Esophagus squamous epithelium (tissue), 5 donors: Measurements from ENCODE around the gene TGFB1I1. TPM values are rescaled to one million over a fixed set of nuclear protein-coding genes. Genes with fewer than 3 reads are reported as not detected.

Experiments used
- DNase-seq: peaks from one replicate; lab custom pipeline; 2025; lab: John Stamatoyannopoulos, UW
- H3K27ac ChIP-seq, 4 donors: fragments of 200-600 bp; sonication (generic); one replicate each; pipeline ENCODE4 v1.5.1; 2016 to 2019; ENCODE audit warnings: mild to moderate bottlenecking in 1 of 4
- H3K27me3 ChIP-seq, 4 donors: fragments of 200-600 bp; sonication (generic); 1 replicate in 3 of 4; 2 replicates in 1 of 4; pipeline versions ENCODE4 v1.5.1 to v1.6.0; 2017 to 2021; ENCODE audit warnings: antibody characterized with exemption in 1 of 4
- H3K36me3 ChIP-seq, 3 donors: fragments of 200-600 bp; sonication (generic); one replicate each; pipeline ENCODE4 v1.5.1; 2016 to 2019
- H3K4me1 ChIP-seq, 3 donors: fragments of 200-600 bp; sonication (generic); one replicate each; pipeline ENCODE4 v1.5.1; 2017 to 2019
- H3K4me3 ChIP-seq, 4 donors: fragments of 200-600 bp; sonication (generic); 1 replicate in 3 of 4; 2 replicates in 1 of 4; pipeline ENCODE4 v1.5.1; 2016 to 2019; ENCODE audit warnings: mild to moderate bottlenecking in 2 of 4, moderate library complexity in 1 of 4
- H3K9me3 ChIP-seq, 3 donors: fragments of 200-600 bp; sonication (generic); one replicate each; pipeline ENCODE4 v1.5.1; 2016 to 2019
- CTCF ChIP-seq, 6 experiments: fragments of 450-650 bp in 4 of 6; fragments of 200-600 bp in 2 of 6; sonication (generic) in 2 of 6; IDR thresholded peaks; one replicate each; pipeline ENCODE4 v1.5.1; 2016 to 2019; ENCODE audit warnings: antibody characterized with exemption in 6 of 6, mild to moderate bottlenecking in 4 of 6, moderate library complexity in 4 of 6
- POLR2A ChIP-seq, 4 donors: fragments of 450-650 bp; IDR thresholded peaks; one replicate each; pipeline ENCODE4 v1.6.1; 2017; ENCODE audit warnings: antibody characterized with exemption in 4 of 4, mild to moderate bottlenecking in 4 of 4, moderate library complexity in 3 of 4
- WGBS, 2 donors: methylation state at CpG; one replicate each; pipeline ENCODE4 v1.1.5; 2018; 5-methylcytosine and 5-hydroxymethylcytosine counted together
- intact Hi-C: fragments of 100-400 bp; cut with DNase I; formaldehyde crosslinking; loops from one replicate; pipeline ENCODE4 v1.15.0; 2022
- total RNA-seq, 4 donors: library from RNA; depleted of rRNA; stranded (reverse); fragments of >200 nt; gene quantifications; one replicate each; pipeline ENCODE4 v1.1.0, GENCODE V29; 2016
- donor health status: DM: yes; HTN: yes; CAD: no.

TGFB1I1 gene
- total RNA-seq, 4 donors from 2014 or later: 7.5 to 70.6 (median 11.1) TPM

GRCh38 chr16:31465788-31466370, 6.1 kb upstream of the TGFB1I1 start:
- WGBS, 2 donors: 95% methylated on average over 10 to 18 of the region's 20 CpGs
- DNase-seq: no peak
- intact Hi-C loops: no loop called here
- no peak overlapping the region for H3K4me3 ChIP-seq
- H3K9me3 ChIP-seq: no peaks in the 10 kb centered on the region
- no peak overlapping the region for H3K27ac ChIP-seq
- TF ChIP-seq CTCF (IDR thresholded peaks at IDR 0.05) (no peak), POLR2A (IDR thresholded peaks at IDR 0.05) (no peak)
- H3K4me1 ChIP-seq: peaks cover 0 to 8% (median under 1%) of the 10 kb centered on the region in 3 donors
- no peaks in the 10 kb centered on the region for H3K27me3 ChIP-seq
- H3K36me3 ChIP-seq: peaks cover 27 to 64% (median 37%) of the 10 kb centered on the region in 3 donors

- WGBS, 2 donors: 92 to 94% methylated on average over 2 to 3 of the region's 18 CpGs
- TF ChIP-seq POLR2A (IDR thresholded peaks at IDR 0.05) (no peak), CTCF (IDR thresholded peaks at IDR 0.05) (no peak)
- no peaks in the 10 kb centered on the region for H3K9me3 ChIP-seq
- H3K36me3 ChIP-seq: peaks cover 27 to 61% (median 37%) of the 10 kb centered on the region in 3 donors
- H3K4me1 ChIP-seq: peaks cover 0 to 9% (median 6%) of the 10 kb centered on the region in 3 donors
- H3K4me3 ChIP-seq: no peak overlapping the region
- intact Hi-C loops: no loop called here
- H3K27ac ChIP-seq: no peak overlapping the region
- DNase-seq: no peak
- H3K27me3 ChIP-seq: no peaks in the 10 kb centered on the region
These were observed 5.5 kb upstream of the TGFB1I1 start for GRCh38 chr16:31466381-31466841.

GRCh38 chr16:31467151-31467773, 4.7 kb upstream of the TGFB1I1 start:
- Histone ChIP-seq H3K4me1 (peaks cover 0 to 17% (median 9%) of the 10 kb centered on the region in 3 donors), H3K27ac (no peak overlapping the region), H3K27me3 (peaks cover 0 to 3% (median 0%) of the 10 kb centered on the region in 4 donors), H3K36me3 (peaks cover 24 to 53% (median 32%) of the 10 kb centered on the region in 3 donors), H3K4me3 (no peak overlapping the region), H3K9me3 (no peaks in the 10 kb centered on the region)
- intact Hi-C loops: no loop called here
- WGBS, 2 donors: 75 to 80% methylated on average over 2 to 5 of the region's 5 CpGs
- no peak for DNase-seq
- TF ChIP-seq POLR2A (IDR thresholded peaks at IDR 0.05) (no peak), CTCF (IDR thresholded peaks at IDR 0.05) (no peak)

- no peak overlapping the region for H3K27ac ChIP-seq
- intact Hi-C loops: no loop called here
- DNase-seq: no peak
- H3K36me3 ChIP-seq: peaks cover 23 to 47% (median 26%) of the 10 kb centered on the region in 3 donors
- H3K9me3 ChIP-seq: no peaks in the 10 kb centered on the region
- H3K4me3 ChIP-seq: no peak overlapping the region
- WGBS, 2 donors: 91 to 92% methylated on average over 5 of the region's 5 CpGs
- TF ChIP-seq POLR2A (IDR thresholded peaks at IDR 0.05): no peak
- no peak for TF ChIP-seq CTCF (IDR thresholded peaks at IDR 0.05)
- H3K27me3 ChIP-seq: peaks cover 0 to 3% (median 0%) of the 10 kb centered on the region in 4 donors
- H3K4me1 ChIP-seq: peaks cover 6 to 23% (median 9%) of the 10 kb centered on the region in 3 donors
These were observed 4.1 kb upstream of the TGFB1I1 start for GRCh38 chr16:31467858-31468257.

- Histone ChIP-seq H3K4me1 (peaks cover 8 to 49% (median 15%) of the 10 kb centered on the region in 3 donors), H3K27me3 (peaks cover 0 to 3% (median 0%) of the 10 kb centered on the region in 4 donors), H3K9me3 (no peaks in the 10 kb centered on the region), H3K36me3 (peaks cover 8 to 41% (median 12%) of the 10 kb centered on the region in 3 donors), H3K4me3 (no peak overlapping the region), H3K27ac (peak overlapping the region in 3 of 4 donors; percentile 83 to 94 (median 90))
- intact Hi-C loops: no loop called here
- no peak for DNase-seq
- TF ChIP-seq POLR2A (IDR thresholded peaks at IDR 0.05) (no peak), CTCF (IDR thresholded peaks at IDR 0.05) (no peak)
- WGBS, 2 donors: 80 to 85% methylated on average over 3 of the region's 3 CpGs
These were observed 1.3 kb upstream of the TGFB1I1 start for GRCh38 chr16:31470615-31471014.
